Measurements from ENCODE around the gene GSDME. TPM values are rescaled to one million over a fixed set of nuclear protein-coding genes. Genes with fewer than 3 reads are reported as not detected.

Gene GSDME
- total RNA-seq, 2 experiments from 2014 or later, result 4.7 TPM

DNA sequence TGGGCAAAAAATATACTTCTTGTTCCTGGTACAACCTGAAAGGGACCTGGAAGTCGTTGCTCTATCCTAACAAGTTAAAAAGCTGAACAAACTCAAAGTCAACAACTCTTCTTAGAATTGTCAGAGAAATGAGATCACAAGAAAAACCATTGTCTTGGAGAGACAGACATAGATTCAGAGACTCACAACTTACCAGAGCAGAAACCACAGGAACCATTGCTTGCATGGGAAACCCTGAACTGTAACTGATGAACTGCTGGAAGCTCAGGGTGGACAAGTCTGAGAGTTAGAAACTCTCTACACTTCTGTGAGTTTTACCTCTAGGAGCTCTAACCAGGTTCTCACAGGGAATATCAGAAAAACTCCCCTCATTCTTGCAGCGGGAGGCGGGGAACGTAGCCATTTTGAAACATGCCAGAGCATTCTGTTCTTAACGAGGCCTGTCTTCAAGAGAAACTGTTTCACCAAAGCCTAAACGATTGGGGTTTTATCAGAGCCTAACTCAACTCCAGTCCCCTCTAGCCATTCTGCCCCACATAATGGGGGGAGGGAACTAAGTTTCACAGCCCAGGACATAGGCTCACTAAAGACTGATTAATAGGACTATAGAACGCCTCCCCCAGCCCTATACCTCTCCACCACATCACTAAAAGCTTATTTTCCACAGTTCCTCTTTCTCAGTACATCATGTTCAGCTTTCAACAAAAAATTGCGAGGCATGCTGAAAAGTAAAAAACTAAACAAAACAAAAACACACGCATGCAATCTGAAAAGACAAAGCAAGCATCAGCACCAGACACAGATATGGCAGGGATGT lies 12.0 kb upstream of the GSDME start:
- Mint-ChIP-seq H3K36me3 (peaks cover 7% of the 10 kb centered on the region), H3K27me3 (peaks cover 23% of the 10 kb centered on the region), H3K4me1 (ENCODE audit: low read depth) (no peaks in the 10 kb centered on the region), H3K4me3 (no peak overlapping the region), H3K27ac (no peak overlapping the region), H3K9me3 (no peaks in the 10 kb centered on the region)
- POLR2A ChIA-PET, result no interaction called here
- intact Hi-C loops (cut with micrococcal nuclease), result no loop called here
- CTCF ChIA-PET, result no interaction called here
- no peak for DNase-seq

DNA sequence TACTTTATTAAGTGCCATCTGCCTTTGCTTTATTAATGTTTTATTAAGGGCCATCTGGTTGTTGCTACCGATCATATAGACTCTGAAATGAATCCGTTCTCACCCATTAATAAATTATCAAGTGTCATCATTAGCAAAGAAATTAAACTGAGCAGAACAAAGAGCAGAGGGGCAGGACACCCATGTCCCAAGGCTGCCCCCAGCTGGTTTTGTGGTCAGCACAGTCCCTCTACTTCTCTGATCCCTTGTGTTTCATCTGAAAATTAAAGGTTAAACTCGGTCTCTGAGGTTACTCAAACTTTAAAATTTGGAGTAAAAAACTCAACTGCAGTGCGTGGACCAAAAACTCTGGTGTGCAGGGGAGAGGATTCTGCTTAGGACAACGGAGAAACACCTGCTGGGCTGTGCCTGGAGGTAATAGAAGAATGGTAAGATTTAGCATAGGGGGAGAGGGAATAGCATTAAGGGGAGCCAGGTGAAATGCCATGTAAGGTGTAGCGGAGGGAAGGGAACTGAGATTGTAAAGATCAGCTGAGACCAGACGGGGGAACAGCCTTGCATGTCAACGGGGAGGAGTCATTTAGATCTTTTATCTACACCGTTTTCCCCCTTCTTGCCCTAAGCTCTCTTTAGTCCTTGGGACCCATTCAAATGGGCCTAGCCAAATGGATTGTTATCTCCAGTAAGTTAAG lies 10.8 kb upstream of the GSDME start:
- Mint-ChIP-seq H3K27me3 (peaks cover 27% of the 10 kb centered on the region), H3K9me3 (no peaks in the 10 kb centered on the region), H3K4me1 (ENCODE audit: low read depth) (no peaks in the 10 kb centered on the region), H3K27ac (no peak overlapping the region), H3K36me3 (peaks cover 7% of the 10 kb centered on the region), H3K4me3 (no peak overlapping the region)
- no peak for DNase-seq
- CTCF ChIA-PET, result interaction anchor here (0.9 kb wide), 1 partner anchor 326 kb away, joined by 4 read pairs; no protein-coding TSS in a partner anchor
- POLR2A ChIA-PET, result no interaction called here
- intact Hi-C loops (cut with micrococcal nuclease), result no loop called here

DNA sequence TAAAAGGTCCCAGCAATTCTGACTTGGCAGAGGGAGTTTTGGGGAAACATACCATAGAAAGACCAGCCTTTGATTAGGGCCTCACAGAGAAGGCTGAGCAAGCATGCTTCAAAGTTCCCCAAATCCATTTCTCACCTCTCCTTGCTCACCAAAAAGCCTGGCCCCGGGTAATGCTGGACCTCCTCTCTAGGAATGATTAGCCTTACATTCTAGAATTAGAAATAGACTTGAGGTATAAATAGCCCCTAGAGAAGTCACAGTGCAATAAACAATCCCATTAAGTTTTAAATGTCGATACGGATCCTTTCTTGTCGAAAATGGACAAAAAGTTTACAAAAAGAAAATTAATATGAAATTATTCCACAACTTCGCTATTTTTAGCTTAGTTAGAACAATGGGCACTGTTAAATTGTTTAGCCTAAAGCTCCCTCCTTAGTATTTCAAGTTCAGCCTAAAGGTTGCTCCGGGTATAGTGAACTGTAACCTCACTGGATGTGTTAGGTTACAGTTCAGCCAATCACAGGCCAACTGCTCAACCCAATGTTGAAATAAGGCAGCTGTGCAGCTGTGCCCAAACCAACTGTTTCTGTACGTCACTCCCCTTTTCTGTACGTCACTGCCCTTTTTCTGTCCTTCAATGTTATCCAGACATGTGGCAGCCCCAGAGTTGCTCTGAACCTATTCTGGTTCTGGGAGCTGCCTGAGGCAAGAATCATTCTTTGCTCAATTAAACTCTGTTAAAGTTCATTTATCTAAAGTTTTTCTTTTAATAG lies 7.9 kb upstream of the GSDME start:
- DNase-seq, result no peak
- Mint-ChIP-seq H3K27me3 (peaks cover 44% of the 10 kb centered on the region), H3K36me3 (no peaks in the 10 kb centered on the region), H3K9me3 (peaks cover 6% of the 10 kb centered on the region), H3K4me1 (ENCODE audit: low read depth) (no peaks in the 10 kb centered on the region), H3K27ac (no peak overlapping the region), H3K4me3 (no peak overlapping the region)
- intact Hi-C loops (cut with micrococcal nuclease), result no loop called here
- ChIA-PET POLR2A (no interaction called here), CTCF (interaction anchor here (1.3 to 2.7 kb wide), 3 partner anchors 9 to 333 kb away, joined by 4 to 8 read pairs (median 6); no protein-coding TSS in a partner anchor)

DNA sequence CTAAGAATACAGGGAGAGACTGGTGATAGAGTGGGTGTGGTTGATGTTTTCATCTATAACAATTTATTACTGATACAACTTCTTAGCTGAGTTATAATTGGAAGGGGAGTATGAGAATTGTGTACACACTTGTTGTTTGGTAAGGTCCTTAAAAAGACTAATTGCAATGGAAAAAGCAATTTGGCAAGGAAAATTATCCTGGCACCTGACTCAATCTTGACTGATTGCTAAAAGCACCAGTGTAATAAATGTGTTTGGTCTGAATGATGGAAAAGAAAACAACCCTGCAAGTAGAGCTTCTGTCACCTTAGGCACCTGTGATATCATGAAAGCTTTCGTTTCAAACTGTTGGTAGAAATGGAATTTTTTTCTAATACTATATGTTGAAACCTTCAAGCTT lies 6.7 kb upstream of the GSDME start:
- ChIA-PET CTCF (interaction anchor here (1.3 to 2.7 kb wide), 3 partner anchors 8 to 334 kb away, joined by 4 to 8 read pairs (median 6); no protein-coding TSS in a partner anchor), POLR2A (no interaction called here)
- Mint-ChIP-seq H3K27me3 (peaks cover 50% of the 10 kb centered on the region), H3K4me1 (ENCODE audit: low read depth) (no peaks in the 10 kb centered on the region), H3K36me3 (no peaks in the 10 kb centered on the region), H3K27ac (no peak overlapping the region), H3K9me3 (peaks cover 6% of the 10 kb centered on the region), H3K4me3 (no peak overlapping the region)
- intact Hi-C loops (cut with micrococcal nuclease), result no loop called here
- no peak for DNase-seq

DNA sequence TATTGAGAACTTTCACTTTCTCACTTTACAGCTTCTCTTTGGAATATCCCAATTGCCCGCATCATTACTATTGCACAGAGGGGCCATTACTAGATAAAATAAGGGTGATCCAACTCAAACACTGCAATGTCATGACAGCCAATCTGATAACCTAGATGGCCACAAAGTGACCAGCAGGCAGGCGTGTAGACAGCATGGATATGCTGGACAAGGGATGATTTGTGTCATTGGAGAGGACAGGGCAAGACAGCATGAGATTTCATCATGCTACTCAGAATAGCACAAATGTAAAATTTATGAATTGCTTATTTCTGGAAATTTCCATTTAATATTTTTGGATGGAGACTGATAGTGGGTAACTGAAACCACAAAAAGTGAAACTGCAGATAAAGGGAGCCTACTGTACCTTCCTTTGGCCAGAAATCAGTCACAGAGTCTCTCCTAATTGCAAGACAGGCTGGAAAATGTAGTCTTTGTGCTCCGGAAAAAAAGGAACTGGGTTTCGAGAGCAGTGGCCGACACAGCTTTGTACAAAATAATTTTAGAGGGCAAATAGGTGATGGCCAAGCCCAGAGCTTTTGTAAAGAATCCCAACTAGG lies 6.1 kb upstream of the GSDME start:
- Mint-ChIP-seq H3K36me3 (no peaks in the 10 kb centered on the region), H3K27me3 (peaks cover 55% of the 10 kb centered on the region), H3K9me3 (peaks cover 6% of the 10 kb centered on the region), H3K27ac (no peak overlapping the region), H3K4me3 (no peak overlapping the region), H3K4me1 (ENCODE audit: low read depth) (no peaks in the 10 kb centered on the region)
- no peak for DNase-seq
- ChIA-PET CTCF (interaction anchor here (0.7 to 2.7 kb wide), 2 partner anchors 49 to 97 kb away, joined by 3 to 8 read pairs; no protein-coding TSS in a partner anchor), POLR2A (no interaction called here)
- intact Hi-C loops (cut with micrococcal nuclease), result no loop called here

DNA sequence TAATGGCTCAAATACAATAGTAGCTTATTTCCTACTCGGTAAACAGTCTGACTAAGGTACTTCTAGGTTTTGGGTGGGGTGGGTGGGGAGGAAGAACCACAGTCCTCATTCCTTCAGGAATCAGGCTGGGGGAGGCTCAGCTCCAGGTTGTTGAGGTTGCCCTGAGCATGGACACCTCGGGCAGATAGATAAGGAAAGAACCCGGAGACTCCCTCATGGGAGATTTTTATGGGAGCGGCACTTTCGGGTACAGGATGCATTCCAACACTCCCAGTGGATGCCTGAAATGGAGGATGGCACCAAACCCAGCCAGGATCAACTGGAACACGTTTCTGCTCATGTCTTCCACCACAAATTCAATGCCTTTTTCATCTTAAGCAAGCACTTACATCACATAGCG lies 5.5 kb upstream of the GSDME start:
- H3K36me3 Mint-ChIP-seq, result no peaks in the 10 kb centered on the region
- POLR2A ChIA-PET, result no interaction called here
- CTCF ChIA-PET, result interaction anchor here (0.6 to 2.7 kb wide), 3 partner anchors 50 to 97 kb away, joined by 3 to 8 read pairs (median 3); no protein-coding TSS in a partner anchor
- no peak overlapping the region for H3K27ac Mint-ChIP-seq
- H3K9me3 Mint-ChIP-seq, result peaks cover 6% of the 10 kb centered on the region
- H3K4me1 Mint-ChIP-seq (ENCODE audit: low read depth), result peaks cover 4% of the 10 kb centered on the region
- no peak overlapping the region for H3K4me3 Mint-ChIP-seq
- peaks cover 58% of the 10 kb centered on the region for H3K27me3 Mint-ChIP-seq
- DNase-seq, result no peak
- intact Hi-C loops (cut with micrococcal nuclease), result no loop called here

DNA sequence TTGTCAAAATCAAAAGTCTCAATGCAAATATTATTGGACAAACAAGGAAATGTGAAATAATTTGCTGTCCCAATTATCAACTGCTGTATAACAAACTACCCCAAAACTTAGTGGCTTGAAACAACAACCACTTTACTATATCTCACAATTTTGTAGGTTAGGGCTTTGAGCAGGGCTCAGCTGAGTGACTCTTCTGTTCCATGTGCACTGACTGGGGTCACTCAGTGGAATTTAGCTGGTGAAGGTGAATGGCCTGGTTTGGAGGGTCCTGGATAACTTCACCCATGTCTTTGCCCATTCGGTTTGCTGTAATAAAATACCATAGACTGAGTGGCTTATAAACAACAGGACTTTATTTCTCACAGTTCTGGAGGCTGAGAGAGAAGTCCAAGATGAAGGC lies 3.7 kb upstream of the GSDME start:
- POLR2A ChIA-PET, result no interaction called here
- intact Hi-C loops (cut with micrococcal nuclease), result no loop called here
- Mint-ChIP-seq H3K27me3 (peaks cover 52% of the 10 kb centered on the region), H3K4me3 (no peak overlapping the region), H3K9me3 (peaks cover 6% of the 10 kb centered on the region), H3K36me3 (no peaks in the 10 kb centered on the region), H3K4me1 (ENCODE audit: low read depth) (peaks cover 13% of the 10 kb centered on the region), H3K27ac (no peak overlapping the region)
- CTCF ChIA-PET, result interaction anchor here (0.8 kb wide), 1 partner anchor 332 kb away, joined by 3 read pairs; no protein-coding TSS in a partner anchor
- DNase-seq, result no peak

DNA sequence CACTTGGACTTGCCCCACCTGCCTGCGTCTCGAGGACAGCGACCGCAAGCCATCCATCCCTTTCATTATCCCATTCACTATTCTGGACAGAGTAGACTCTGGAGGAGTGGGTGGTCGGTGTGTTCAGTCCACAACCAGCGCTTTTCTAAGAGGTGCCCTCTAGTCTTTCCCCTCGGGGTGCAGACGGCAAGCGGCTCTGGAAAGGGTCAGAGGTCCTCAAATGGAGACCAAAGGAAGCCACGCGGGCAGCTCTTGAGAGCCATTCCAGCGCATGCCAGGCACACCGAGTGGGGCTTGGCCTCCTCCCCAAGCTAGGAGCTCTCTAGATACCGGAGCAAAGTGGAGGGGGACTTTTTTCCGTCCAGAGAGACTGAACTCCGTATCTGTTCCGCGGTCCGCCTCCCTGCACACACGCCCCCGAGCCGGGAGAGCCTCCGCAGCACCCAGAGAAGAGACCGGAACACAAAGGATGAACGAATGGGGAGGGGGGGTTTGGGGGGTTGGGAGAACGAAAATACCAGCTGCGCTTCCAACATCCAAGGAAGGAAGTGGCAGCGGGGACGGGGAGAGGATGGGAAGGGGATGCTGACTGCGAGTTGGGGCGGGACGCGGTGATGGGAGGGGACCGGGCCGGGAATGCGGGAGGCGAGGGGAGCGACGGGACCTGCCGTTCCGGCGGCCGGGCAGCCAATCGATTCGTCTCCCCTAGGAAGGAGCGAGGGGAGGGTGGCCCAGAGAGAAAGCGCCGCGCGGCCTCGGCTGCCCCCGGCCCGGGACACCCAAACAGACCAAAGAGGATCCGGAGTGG lies 515 bp downstream of the GSDME start:
- DNase-seq, result peak; percentile 37
- H3K4me3 Mint-ChIP-seq, result peak overlapping the region; percentile 78
- H3K36me3 Mint-ChIP-seq, result no peaks in the 10 kb centered on the region
- POLR2A ChIA-PET, result interaction anchor here (0.8 to 1.1 kb wide), 4 partner anchors 19 to 1871 kb away, joined by 3 to 5 read pairs (median 3); no protein-coding TSS in a partner anchor
- CTCF ChIA-PET, result interaction anchor here (0.8 to 2.4 kb wide), 4 partner anchors 8 to 337 kb away, joined by 3 to 11 read pairs (median 4); no protein-coding TSS in a partner anchor
- peaks cover 6% of the 10 kb centered on the region for H3K9me3 Mint-ChIP-seq
- peaks cover 51% of the 10 kb centered on the region for H3K27me3 Mint-ChIP-seq
- intact Hi-C loops (cut with micrococcal nuclease), result loop anchor here (5.0 kb wide), 1 partner anchor 151 kb away; no protein-coding TSS in a partner anchor
- H3K4me1 Mint-ChIP-seq (ENCODE audit: low read depth), result peaks cover 30% of the 10 kb centered on the region
- no peak overlapping the region for H3K27ac Mint-ChIP-seq

DNA sequence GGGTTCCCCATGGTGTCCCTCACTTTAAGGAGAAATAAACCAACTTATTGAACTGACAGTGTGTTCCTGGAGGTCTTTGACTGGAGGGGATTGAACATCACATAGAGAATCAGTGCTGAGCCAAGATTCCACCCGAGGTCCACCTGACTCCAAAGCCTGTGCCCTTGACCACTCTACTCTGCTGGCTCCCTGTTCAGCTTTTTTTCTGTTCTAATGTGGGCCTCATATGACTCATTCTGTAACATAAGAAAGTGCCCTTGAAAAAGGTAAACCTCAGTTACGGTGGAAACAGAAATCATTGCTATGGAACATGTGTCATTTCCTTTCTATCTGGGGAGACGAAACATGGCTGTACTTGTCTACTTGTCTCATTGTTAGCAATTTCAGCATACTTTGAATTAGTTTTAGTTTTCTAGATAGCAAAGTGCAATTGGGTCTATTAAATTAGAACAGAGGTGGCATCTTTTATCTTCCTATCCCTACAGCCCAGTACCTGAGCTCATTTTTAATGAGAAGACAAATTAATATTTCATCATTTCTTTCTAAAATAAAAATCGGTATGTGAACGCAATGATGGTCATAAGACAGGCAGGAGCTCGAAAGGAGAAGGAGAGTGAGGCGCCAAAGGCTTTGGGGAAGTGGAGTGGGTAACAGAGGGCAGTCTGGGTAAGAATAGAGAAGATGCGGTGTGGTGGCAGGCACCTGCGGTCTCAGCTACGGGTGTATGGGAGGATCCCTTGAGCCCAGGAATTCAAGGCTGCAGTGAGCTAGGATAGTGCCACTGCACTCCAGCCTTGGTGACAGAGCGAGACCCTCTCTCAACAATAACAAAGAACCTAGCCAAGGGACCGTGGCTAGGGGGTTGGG lies 1.5 kb downstream of the GSDME start:
- H3K36me3 Mint-ChIP-seq, result no peaks in the 10 kb centered on the region
- H3K27me3 Mint-ChIP-seq, result peaks cover 44% of the 10 kb centered on the region
- peaks cover 30% of the 10 kb centered on the region for H3K4me1 Mint-ChIP-seq (ENCODE audit: low read depth)
- peak; percentile 29 for DNase-seq
- peak overlapping the region; percentile 78 for H3K4me3 Mint-ChIP-seq
- ChIA-PET CTCF (interaction anchor here (0.8 to 2.4 kb wide), 6 partner anchors 9 to 338 kb away, joined by 3 to 11 read pairs (median 3); no protein-coding TSS in a partner anchor), POLR2A (interaction anchor here (0.6 to 1.5 kb wide), 7 partner anchors 20 to 469 kb away, joined by 3 to 5 read pairs (median 3); partner anchors contain the start of gene CYCS)
- intact Hi-C loops (cut with micrococcal nuclease), result loop anchor here (1.0 to 5.0 kb wide), 11 partner anchors 28 to 419 kb away; partner anchors contain the start of genes OSBPL3 and PALS2
- H3K9me3 Mint-ChIP-seq, result peaks cover under 1% of the 10 kb centered on the region
- peak overlapping the region; percentile 55 for H3K27ac Mint-ChIP-seq

DNA sequence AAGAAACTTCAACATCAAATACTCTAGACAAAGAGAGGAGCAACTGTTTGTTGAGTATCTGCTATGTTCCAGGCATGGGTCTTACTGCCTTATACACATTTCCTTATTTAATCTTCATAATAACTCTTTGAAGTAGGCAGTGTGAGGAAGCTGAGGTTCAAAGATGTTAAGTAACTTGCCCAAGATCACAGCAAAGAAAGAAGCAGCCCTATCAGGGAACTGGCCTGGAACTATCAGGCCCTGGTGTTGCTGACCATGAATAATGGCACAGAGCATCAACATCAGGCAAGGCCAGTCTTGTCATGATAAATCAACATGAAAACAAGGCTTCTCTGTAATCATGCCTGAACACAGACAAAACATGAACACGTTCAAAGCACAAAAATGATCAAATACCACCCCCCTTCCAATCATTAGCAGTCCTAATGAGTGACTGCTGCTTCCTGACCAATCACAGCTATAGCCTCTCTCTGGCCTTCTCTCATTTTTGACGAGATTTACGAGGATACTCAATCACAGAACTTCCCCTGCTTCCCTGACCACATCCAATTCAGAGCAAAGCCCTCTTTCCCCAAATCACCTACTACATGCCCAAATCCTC lies 2.3 kb downstream of the GSDME start:
- H3K27ac Mint-ChIP-seq, result no peak overlapping the region
- H3K4me3 Mint-ChIP-seq, result no peak overlapping the region
- H3K4me1 Mint-ChIP-seq (ENCODE audit: low read depth), result peaks cover 30% of the 10 kb centered on the region
- ChIA-PET POLR2A (interaction anchor here (0.8 to 1.5 kb wide), 4 partner anchors 217 to 468 kb away, joined by 3 to 5 read pairs (median 3); partner anchors contain the start of gene CYCS), CTCF (interaction anchor here (0.6 to 2.4 kb wide), 4 partner anchors 22 to 339 kb away, joined by 3 to 11 read pairs (median 3); no protein-coding TSS in a partner anchor)
- intact Hi-C loops (cut with micrococcal nuclease), result loop anchor here (1.0 to 5.0 kb wide), 11 partner anchors 28 to 419 kb away; partner anchors contain the start of genes OSBPL3 and PALS2
- no peaks in the 10 kb centered on the region for H3K36me3 Mint-ChIP-seq
- peaks cover 39% of the 10 kb centered on the region for H3K27me3 Mint-ChIP-seq
- no peak for DNase-seq
- H3K9me3 Mint-ChIP-seq, result no peaks in the 10 kb centered on the region
